GM04503 (cell line): ENCODE data around the gene C10orf90.
"Not testable (repeated sequence)": the region's sequence is repeated elsewhere in the genome, so short reads cannot be mapped to it uniquely, and the experiment has no call there.

Experiments
- DNase-seq: peaks from one replicate; pipeline ENCODE4 v3.0.0-alpha.2; 2012; ENCODE audit warnings: low read depth

C10orf90 gene

DNA sequence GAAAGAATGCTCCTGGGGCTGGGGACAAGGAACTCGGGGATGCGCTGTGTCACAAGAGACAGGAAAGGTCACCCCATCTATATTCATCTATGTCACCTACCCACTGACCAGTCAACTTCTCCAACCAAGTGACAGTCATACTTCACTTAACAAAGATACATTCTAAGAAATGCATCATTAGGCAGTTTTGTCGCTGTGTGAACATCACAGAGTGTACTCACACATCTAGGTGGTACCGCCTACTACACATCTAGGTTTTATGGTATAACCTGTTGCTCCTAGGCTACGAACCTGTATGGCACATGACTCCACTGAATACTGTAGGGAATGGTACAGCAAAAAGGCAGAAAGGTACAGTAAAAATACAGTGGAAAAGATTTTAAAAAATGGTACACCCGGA is 278.4 kb downstream of the C10orf90 start:
- no peak for DNase-seq

GRCh38 chr10:126391192-126391885 is 279.2 kb downstream of the C10orf90 start:
- DNase-seq = no peak

DNA sequence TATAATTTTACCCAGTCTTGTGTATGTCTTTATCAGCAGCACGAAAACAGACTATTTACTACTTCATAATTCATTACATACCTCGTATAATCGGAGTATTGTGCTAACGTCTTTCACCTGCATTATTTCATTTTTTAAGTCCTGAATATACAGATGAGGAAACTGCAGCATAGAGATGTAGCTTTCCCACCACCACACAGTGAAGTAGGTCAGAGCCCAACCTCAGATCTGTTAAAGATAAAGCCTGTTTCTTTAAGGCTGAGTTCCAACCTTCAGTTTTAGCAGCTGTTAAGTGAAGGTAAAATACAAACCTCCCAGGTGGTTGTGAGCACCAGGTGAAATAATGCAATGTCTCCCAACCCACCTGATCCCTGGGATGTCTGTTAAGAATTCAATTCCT is 280.2 kb downstream of the C10orf90 start:
- no peak for DNase-seq

GRCh38 chr10:126387931-126388911 is 282.3 kb downstream of the C10orf90 start, which contains the start of gene ADAM12:
Gene ADAM12 (minus strand): TSS chr10:126388477. CDS start chr10:126388145, 332 bp downstream.
- DNase-seq = no peak

- DNase-seq = no peak
Observed at GRCh38 chr10:126387041-126387921, 283.2 kb downstream of the C10orf90 start.

DNA sequence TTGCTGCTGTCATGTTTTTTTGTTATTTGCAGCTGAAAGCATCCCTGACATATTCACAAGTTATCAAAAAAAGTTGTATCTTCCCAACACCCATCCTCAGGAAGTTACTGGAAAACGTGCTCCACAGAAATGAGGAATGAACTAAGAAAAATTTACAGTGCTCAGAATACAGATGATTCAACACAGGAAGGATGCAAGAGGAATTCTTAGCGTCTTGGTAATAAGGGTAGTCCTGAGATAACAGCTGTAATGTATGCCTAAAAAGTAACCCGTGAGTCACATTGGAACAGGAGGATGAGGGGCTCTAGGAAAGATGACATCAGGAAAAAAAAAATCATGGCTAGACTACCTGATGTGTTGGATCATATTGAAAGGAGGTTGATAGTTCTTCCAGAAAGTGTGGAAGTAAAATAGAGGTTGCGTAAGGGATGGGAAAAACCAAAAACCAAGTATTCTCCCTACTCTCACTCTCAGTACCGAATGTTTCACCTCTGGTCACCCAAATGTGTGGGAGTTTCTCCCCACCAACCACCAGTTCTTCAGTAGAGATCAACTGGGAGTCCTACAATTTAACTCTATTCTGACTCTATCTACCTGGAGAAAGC is 286.1 kb downstream of the C10orf90 start:
- DNase-seq = peak; percentile 74

DNA sequence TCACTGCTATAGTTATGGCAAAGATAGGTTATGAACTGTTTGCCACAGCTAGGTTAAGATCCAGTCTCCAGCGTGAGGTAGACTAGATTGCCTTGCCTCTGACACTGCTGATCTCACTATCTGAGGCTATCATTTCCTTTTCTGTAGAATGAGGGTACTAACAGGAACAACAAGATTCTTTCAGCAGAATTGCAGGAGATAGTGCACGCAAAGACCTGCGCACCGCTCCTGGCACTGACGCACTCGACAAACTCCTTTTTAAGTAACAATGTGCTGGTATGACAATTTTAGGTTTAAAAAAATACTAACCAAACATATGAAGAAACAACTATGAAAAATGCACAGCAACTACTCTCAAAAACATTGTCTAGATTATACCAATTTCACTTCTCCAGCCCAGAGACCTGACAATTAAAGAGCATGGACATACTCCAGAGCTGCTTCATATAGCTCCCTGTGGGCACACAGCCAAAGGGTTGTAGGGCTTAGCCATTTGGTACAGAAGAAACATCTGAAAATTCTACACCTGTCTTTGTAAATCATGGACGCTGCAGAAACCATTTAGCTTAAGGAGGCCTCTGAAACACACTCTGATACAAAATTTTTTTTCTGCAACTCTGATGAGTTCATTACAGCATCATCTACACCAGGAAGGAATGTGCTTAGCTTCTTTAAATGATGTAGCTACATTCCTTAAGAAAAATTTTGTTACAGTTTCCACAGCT is 290.0 kb downstream of the C10orf90 start:
- DNase-seq = no peak

GRCh38 chr10:126379166-126379565 is 291.3 kb downstream of the C10orf90 start:
- DNase-seq = not testable (repeated sequence)

- no peak for DNase-seq
Observed at GRCh38 chr10:126376956-126377355, 293.5 kb downstream of the C10orf90 start.

- DNase-seq = no peak
Observed at GRCh38 chr10:126375926-126376554, 294.5 kb downstream of the C10orf90 start.

DNA sequence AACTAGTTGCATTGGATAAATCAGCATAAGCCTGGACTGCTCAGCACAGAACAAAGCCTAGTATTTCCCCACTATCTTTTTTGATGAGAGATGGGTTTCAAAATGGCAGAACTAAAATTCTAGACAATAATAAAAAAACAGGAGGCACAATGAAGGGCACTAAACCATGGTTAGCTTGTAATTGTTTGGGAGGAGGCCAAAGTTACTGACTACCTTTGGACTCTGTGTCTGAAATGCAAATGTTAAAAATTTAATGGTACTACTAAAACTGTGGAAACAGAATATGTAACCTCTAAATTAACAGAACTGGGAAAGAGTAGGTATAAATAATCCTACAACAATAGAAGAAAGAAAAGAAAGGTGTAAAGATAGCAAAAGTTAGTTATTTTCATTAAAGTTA is 295.2 kb downstream of the C10orf90 start:
- no peak for DNase-seq
